IPS DF 4.7 (cell line): ENCODE measurements around the gene MYOD1.

Source experiments
- DNase-seq: peaks from one replicate; pipeline ENCODE4 v3.0.0-alpha.2; 2013; ENCODE audit warnings: low spot score; ENCODE audit errors: extremely low read depth

The MYOD1 gene

DNA sequence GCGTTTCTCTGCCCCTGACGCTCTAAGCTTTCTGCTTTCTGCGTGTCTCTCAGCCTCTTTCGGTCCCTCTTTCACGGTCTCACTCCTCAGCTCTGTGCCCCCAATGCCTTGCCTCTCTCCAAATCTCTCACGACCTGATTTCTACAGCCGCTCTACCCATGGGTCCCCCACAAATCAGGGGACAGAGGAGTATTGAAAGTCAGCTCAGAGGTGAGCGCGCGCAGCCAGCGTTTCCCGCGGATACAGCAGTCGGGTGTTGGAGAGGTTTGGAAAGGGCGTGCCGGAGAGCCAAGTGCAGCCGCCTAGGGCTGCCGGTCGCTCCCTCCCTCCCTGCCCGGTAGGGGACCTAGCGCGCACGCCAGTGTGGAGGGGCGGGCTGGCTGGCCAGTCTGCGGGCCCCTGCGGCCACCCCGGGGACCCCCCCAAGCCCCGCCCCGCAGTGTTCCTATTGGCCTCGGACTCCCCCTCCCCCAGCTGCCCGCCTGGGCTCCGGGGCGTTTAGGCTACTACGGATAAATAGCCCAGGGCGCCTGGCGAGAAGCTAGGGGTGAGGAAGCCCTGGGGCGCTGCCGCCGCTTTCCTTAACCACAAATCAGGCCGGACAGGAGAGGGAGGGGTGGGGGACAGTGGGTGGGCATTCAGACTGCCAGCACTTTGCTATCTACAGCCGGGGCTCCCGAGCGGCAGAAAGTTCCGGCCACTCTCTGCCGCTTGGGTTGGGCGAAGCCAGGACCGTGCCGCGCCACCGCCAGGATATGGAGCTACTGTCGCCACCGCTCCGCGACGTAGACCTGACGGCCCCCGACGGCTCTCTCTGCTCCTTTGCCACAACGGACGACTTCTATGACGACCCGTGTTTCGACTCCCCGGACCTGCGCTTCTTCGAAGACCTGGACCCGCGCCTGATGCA is at the start of gene MYOD1:
TSS of gene MYOD1 (plus strand) at position 544 of the 910 bp plus-strand sequence. CDS start at position 756, 212 bp downstream.
- no peak for DNase-seq

DNA sequence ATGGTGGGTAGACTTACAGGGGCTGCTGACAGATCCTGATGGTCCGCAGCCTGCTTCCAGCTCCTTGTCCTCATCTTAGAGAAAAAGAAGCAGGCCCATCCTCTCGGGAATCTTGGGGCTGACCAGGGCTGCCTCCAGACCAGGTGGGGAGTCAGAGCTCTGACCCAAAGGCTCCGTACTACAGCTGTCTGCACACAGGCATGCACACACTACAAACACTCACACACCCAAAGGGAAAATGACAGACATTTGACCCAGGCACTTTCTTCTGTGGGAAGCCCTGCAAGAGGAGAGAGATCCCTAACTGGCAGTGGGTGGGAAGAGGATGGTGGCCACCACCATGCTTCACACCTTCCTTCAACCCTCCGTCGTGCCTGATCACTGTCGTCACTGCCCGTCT is 46.9 kb upstream of the MYOD1 start:
- DNase-seq: no peak

DNA sequence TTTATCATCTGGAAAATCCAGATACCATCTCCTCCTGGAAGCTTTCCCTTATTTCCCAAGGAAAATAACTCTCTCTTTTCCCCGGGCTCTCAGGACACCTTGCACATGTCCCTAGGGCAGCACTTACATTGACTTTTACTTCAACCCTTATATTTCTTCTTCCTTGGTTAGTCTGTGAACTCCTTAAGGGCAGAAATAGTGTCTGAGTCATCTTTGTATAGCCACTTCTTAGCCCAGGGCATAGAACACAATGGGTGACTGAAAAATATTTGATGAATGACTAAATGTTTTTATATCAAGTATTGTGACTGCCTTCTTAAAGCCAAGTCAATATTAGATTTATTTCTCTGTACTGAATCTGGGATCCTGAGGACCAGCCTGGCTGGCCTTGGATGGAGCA is 45.4 kb upstream of the MYOD1 start:
- DNase-seq: no peak

DNA sequence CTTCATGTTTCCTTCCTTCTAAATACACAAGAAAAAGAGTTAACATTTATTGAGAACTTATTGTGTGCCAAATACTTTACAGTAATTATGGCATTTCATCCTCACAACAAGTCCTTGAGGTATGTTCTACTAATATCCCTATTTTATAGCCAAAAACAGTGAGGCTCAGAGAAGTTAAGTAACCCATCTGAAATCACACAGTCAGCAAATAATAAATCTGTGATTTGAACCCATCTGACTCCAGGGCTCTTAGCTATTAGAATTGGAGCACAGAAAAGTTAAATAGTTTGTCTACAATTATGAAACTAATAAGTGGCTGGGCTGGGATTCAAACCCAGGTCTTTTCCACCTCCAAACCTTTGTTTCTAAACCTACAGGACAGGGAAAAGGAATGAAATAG is 36.5 kb upstream of the MYOD1 start:
- no peak for DNase-seq

DNA sequence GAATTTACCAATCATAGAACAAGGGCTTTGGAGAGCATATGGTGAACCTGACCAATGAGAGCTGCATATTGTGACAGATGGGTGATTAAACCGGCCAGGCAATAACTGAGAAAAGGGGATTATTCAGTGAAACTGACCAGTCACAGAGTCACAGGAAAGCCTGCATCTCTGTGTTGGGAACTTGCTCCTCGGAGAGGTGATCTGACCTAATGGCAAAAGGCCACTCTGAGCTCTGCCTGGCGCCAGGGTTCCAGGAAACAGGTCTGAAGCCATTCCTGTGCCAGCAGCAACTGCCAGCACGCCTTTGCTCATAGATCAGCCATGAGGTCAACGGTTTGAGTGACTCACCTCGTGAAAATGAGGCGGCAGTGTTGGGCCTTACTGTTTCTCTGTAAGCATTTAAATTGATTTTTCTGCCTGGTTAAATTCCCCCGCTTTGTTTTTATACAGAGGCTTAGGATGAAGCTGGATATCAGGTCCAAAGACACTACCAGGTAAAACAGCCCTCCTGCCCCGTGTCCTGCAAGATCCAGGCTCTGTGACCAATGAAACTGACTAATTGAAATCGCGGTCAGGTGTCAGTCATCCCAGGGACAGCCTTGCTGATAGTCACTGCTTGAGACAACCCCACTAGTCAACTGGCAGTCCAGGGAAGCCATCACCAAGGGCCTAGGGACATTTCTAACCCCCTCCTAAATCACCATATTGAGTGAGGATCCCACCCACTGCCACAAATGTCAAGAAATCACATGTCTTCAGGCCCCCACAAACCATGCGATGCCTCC is 35.8 kb upstream of the MYOD1 start:
- DNase-seq: no peak

DNA sequence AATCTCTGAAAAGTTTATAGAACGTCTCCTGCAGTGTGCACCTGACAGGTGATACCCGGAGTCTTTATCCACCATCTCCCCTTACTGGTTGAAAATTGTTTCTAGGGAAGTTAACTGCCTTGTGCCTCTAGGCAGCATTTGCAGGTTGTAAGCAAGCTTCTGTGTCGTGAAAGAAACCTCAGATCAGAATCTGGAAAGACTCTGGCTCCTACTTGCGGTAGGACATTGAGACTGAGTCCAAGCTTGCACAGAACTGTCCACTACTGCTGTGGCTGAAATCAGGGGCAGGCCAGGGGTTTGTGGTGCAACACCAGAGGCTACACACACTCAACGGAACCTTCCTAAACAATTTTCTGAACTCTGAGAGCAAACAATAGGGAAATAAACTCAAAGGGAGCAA is 34.8 kb upstream of the MYOD1 start:
- DNase-seq: no peak

DNA sequence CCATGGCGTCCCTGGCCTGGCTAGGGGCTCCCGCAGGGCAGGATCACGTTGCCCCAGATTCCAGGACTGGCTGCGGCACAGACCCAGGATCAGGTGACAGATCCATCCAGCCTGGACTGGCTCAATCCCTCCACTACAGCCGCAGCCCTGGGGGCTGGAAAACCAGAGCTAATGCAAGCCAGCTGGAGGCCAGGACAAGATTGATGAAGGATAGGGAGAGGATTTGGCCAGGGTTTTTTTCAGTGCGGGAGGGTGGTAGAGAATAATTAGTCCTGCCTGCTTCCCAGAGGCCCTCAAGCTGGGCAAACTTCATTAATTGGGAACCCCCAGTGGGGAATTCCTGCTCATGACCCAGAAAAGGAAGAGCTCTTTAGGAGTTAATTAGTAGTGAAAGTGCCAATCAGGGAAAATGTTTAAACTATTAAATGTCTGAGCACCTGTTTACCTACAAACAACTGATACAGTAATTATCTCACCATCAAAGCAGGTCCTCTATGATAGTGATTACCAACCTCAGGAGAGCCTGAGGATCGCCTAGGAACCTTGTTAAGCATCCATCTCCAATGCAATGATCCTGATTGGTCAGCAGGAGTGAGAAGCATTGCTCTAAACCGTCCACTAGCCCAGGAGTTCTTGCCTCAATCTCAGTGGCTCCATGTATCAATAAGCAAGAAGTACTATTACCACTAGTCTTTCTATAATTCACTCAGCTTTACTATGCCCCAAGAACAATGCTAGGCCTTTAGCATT is 33.0 kb upstream of the MYOD1 start:
- no peak for DNase-seq

DNA sequence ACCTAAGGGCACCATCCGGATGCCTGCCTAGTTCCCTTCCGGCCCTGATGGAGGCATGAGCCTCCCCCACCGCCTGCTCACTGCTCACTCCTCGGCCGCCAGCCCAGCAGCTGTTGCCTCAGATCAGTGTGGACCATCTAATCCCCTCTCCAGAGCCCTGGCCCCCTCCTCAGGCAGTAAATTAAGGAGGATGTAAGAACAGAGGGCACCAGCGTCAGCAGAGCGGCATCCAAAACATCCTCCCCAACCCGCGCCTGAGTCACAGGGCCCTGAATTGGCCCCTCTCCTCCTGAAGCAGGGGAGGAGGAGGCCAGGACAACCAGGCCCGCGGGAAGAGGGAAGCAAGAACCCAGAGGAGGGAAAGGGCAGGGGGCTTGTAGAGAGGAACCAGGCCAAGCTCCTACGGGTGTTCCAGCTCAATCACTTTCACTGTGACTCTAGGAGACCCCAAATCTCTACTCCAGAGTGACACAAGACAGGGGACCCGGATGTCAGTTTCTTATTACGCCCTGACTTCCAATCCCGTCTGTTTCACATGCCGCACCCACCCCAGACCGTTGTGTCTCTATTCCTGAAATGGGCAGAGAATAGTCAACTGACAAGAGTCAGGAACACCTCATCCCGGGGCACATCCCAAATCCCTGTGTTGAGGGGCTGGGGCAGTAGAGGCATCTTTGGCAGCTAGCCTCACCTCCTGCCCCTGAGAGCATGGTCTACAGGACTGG is 31.3 kb upstream of the MYOD1 start:
- DNase-seq: no peak

DNA sequence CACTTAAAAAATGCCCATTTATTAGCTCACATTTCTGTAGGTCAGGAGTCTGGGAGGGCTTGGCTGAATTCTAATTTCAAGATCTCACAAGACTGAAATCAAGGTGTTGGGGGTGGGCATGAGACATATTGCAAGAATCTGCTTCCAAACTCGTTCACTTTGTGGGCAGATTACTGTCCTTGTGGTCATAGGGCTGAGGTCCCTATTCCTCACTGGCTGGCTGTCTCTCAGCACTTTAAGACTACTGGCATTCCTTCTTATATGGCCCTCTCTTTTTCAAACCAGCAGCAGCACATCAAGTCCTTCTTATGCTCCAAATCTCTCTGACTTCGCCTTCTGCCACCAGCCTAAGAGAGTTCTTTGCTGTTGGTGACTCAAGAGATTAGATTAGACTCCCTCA is 27.8 kb upstream of the MYOD1 start:
- no peak for DNase-seq

DNA sequence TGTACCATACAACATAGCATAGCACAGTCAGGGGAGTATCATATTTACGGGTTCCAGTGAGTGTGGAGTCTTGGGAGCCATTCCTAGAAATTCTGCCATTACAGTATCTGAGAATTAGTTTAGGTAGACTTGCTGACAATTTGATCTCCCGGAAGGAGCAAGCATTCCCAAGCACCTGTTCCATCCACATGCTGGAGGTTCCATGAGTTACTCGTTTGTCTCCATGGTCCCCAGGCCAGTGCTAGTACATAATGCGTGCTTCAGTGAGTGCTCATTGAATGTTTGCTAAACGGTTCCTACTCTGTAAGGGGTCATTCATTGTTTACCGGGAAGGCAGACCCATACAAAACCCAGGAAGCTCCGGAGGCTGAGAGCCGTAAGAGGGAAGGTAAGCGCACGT is 27.4 kb upstream of the MYOD1 start:
- no peak for DNase-seq

DNA sequence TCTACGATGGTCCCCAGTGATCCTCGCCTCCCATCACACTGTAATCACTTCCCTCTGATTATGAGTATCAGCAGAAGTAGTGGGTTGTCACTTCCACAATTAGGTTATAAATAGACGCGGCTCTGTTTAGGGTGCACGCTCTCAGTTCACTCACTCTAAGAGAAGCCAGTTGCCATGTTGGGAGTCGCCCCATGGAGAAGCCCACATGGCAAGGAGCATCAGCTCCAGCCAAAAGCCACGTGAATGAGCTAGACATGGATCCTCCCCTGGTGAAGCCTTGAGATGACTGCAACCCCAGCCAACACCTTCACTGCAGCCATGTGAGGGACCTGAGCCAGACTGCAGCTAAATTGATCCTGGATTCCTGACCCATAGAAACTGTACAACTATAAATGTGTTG is 26.4 kb upstream of the MYOD1 start:
- no peak for DNase-seq

DNA sequence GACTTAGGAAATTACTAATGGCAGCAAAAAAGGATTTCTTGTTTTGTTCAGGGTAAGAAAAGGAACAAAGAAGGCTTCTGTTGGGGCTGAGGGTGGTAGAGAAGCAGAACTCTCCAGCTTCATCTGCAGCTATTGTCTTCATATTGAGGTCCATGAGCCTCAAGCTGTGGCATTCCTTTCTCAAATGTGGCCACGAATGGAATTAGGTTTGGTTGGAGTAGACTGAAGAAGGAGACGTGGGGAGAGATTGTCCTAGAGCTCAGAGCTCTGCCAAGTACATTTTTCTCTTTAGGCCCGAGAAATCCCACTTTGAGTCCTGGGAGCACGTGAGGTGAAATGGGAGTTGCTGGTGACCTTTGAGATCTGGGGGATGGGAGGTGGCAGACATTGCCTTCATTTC is 25.8 kb upstream of the MYOD1 start:
- no peak for DNase-seq

DNA sequence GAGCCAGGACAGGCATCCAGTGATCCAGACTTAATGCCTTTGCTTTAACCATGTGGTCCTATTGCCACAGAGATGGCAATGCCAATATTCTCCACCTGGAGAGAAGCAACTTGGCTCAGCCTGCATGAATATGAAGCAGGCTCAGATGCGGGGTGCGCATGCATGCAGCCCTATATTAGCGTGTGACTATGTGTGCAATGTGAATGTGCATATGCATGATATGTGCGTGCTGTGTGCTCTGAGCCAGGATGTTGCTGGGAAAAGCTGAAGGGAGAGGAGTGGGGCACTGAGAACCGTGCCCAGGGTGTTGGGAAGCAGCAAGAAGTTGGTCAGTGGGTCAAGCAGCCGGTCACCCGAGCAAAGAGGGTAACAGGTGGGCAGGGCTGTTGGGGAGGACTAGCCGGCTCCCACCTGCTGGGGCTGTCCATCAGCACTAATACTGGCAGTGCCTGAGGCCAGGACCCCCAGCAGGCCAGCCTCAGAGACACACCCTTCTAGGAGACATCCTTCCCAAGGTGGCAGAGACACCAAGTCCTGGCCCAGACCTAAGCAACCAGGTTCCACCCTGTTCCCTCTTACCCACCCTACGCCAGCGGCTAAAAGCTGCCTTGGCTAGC is 24.8 kb upstream of the MYOD1 start:
- DNase-seq: no peak

DNA sequence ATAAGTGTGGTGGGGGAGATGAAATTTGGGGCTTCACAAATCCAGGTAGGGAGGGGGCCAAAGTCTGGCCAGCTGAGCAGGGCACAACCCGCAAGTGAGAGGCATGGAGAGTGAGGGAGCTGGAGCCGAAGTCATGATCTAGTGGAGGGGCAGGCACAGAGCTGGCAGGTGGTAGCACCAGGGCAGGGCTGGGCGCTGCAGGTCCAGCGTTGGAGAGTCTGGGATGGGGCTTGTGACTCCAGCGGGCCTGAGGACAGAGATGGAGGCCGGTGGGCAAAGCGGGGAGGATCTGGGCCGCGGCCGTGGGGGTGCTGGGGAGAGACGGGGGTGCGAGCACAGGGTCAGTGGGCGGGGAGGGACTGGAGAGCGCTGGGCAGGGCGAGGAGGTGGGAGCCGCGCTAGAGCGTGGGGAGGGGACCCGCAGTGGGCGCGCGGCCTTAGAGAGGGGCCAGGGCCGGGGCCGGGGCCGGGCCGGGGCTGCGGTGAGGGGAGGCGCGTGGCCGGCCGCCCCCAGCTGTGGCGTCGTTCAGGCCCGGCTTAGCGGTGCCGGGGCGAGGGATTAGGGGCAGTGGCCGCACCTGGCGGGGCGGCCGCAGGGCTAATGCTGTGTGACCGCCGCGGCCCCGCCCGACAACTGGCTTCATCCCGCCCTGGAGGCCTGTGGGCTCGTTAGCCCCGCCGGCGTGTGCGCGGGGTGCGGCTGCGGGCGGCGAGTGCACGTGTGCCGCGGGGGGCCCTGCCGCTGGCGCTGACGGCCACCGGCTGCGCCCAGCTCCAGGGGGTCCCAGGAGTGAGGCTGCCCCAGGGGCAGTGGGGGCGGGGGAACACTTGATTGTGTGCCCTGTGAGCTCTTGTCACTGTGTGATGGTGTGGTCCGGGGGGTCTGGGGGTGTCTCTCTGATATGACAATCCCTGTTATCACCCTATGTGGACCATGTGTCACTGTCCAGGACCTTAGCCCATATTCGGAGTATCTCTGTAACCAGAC is 23.6 kb upstream of the MYOD1 start:
- no peak for DNase-seq

DNA sequence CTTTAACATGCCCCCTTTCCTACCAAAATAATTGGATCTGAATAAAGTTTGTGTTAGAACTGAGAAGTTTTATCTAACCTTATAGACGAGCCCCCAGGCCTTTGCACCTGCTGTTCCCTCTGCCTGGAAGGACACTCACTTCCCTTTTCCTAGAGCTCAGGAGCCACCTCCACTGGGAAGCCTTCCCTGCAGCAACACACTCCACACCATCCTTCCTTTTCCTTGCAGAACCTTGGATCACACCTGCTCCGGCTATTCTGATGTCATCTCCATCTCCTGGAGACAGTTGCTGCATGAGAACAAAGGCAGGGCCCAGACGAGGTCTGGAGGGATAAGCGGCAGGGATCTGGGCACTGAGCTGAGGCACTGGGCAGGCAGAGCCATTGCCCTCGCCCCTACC is 22.6 kb upstream of the MYOD1 start:
- DNase-seq: no peak

DNA sequence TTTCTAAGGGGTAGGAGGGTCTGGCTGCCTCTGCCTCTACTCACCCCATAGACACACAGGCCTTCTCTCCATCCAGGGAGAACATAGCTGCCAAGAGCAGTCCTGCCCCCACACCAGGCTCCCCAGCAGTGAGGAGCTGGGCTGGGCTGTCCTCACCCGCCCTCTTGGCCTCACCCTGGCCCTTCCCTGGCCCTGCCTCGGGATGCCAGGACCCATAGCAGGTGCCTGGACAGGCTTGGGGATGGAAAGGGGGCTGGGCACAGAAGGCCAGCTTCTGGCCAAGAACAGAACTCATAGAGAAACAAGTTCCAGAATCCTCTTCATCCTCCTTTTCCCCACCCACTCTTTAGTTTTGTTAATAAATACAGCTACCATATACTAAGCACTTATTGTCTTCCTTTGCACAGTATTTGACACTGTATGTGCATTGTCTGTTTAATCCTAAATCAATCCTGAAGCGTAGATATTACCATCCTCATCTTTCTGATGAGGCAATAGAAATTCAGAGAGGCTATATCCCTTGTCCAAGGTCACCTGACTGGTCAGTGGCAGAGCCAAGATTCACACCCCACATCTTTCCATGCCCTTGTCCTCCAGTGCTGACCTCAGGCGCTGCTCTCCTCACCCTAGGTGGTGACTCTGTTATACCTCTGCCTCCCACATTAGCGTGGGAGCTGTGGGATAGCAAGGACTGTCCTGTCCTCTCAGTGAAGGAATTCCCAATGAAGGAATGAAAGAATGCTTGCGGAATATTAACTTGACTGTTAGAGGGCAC is 22.0 kb upstream of the MYOD1 start:
- DNase-seq: no peak

DNA sequence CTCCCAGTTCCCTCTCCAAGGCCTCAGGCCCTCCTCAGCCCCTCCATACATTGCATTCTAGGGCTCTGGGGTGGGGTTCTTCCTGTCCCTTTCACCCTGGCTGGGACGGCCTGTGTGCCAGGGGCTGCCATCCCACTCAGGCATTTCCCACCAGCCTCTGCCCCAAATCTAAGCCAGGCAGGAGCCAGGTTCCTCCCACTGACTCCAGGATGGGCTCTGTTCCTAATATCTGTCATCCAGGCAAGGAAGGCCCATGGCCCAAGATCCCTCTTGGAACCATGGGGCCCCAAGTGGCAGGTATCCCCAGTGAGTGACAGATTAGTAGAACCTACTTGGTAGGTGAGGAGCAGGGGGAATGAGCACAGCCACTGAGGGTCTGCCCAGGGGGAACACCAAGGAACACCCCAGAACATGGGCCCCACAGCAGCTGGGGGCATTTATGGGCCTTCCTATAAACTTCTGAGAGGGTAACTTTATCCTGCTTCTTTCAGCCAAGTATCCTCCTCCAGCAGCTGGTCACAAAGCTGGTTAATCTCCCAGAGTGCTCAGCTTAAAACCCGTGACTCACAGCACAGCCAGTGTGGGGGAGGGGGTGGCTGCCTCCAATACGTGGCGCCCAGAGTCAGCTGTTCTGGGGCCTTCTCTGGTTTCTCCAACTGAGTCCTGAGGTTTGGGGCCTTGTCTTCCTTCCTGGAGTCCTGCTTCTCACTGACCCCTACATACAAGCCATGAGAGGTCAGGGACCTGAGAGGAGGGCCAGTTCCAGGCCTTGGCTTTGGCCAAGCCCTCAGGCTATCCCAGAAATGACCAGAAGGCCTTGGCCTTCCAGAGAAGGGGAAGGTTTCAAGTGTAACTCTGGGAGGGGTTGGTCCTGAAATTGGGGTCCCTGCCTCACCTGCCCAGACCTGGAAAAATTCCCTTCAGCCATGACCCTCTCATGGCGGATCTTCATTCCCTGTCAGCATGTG is 19.9 kb upstream of the MYOD1 start:
- DNase-seq: no peak

DNA sequence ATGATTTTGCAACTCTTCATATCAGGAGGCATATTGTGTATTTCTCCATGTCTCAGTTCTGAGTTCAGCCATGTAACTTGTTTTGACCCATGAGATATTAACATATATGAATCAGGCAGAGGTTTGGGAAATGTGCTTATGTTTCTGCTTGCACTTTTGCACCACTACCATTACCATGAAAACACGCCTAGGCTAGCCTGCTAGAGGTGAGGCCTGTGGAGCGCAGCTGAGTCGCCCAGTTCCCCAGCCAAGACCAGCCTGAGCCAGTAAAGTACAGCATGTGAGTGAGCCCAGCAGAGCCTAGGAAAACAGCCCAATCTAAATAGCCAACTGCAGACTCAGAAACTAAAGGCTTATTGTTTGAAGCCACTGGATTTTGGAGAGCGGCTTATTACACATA is 18.4 kb upstream of the MYOD1 start:
- no peak for DNase-seq
